ES-I3 (cell line): ENCODE results near the gene MVP.
"Not testable (repeated sequence)": the region's sequence is repeated elsewhere in the genome, so short reads cannot be mapped to it uniquely, and the experiment has no call there.

Source experiments
- H3K36me3 ChIP-seq: 2 replicates; pipeline ENCODE4 v1.6.1; 2013; ENCODE audit warnings: mild to moderate bottlenecking, low read length, control low read depth, moderate library complexity; ENCODE audit not compliant: insufficient read depth
- H3K4me1 ChIP-seq: 2 replicates; pipeline ENCODE4 v1.6.1; 2013; ENCODE audit warnings: mild to moderate bottlenecking, control low read depth, low read length; ENCODE audit not compliant: insufficient read depth
- H3K9ac ChIP-seq: 2 replicates; pipeline ENCODE4 v1.6.1; 2013; ENCODE audit warnings: low read depth, mild to moderate bottlenecking, low read length, moderate library complexity
- H3K9me3 ChIP-seq: 2 replicates; pipeline ENCODE4 v1.6.1; 2013; ENCODE audit warnings: mild to moderate bottlenecking, low read length, moderate library complexity; ENCODE audit not compliant: control insufficient read depth, insufficient read depth

MVP gene

DNA sequence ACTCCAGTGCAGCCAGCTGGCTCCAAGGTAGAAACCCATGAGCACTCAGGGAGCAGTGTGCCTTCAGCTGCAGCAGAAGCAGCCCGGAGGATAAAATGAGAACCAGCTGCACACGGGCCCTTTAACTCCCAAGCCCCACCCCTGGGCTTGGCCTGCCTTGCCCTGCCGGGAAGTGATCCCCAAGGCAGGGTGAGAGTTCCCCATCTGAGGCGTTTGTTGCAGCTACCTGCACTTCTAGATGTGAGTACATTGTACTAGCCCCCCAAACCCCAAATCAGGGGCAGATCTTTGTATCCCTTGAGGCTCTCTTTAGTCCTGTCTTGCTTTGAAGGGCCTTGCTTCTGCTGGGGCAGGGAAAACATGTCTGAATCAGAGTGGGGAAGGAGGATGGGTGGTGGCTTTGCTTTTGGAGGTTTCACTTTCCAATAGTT lies at the start of gene MVP:
MVP (plus strand) TSS at position 192 of the 431 bp plus-strand sequence. CDS start 10,088 bp downstream, outside the sequence.
- Histone ChIP-seq H3K9ac (peak within 1 kb of the TSS; percentile 19; the same call in 1 of the 2 replicates), H3K4me1 (peaks cover 27% of the 10 kb centered on the region; the same call in 1 of the 2 replicates), H3K36me3 (0 out of 2 replicates have a peak, but pooled peaks cover 7% of the 10 kb centered on the region), H3K9me3 (no peaks in the 10 kb centered on the region)

DNA sequence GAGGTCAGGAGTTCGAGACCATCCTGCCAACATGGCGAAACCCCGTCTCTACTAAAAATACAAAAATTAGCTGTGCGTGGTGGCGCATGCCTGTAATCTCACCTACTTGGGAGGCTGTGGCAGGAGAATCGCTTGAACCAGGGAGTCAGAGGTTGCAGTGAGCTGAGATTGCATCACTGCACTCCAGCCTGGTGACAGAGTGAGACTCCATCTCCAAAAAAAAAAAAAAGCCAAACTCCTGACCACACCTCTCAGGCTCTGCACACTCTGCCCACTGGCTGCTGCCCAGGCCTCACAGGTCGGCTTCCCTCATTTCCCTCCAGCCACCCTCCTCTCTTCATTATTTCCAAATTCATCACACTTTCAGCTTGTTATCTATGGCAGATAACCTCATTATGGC lies 47.9 kb upstream of the MVP start:
- not testable (repeated sequence) for H3K9me3 ChIP-seq, H3K4me1 ChIP-seq, H3K36me3 ChIP-seq

DNA sequence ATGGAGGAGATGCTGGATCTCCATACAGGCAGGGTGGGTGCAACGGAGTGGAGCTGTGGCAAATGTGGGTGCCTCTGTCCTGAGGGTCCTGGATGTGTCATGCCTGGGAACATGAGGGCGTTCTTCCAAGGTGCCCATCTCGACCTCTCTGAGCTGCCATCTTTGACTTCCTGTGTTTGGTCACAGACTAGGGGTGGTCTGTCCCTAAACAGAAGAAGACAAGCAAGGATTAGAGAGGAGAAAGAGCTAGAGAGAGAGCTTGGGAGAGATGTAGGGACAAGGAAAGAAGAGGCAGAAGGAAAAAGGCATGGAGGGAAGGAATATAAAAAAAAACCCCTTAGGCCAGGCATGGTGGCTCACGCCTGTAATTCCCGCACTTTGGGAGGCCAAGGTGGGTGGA lies 45.5 kb upstream of the MVP start:
- Histone ChIP-seq H3K4me1 (peaks cover 5% of the 10 kb centered on the region; the same call in 1 of the 2 replicates), H3K9ac (no peak overlapping the region), H3K36me3 (no peaks in the 10 kb centered on the region), H3K9me3 (no peaks in the 10 kb centered on the region)

More for the DNA sequence above, 47.9 kb upstream of the MVP start:
- not testable (repeated sequence) for H3K9ac ChIP-seq

DNA sequence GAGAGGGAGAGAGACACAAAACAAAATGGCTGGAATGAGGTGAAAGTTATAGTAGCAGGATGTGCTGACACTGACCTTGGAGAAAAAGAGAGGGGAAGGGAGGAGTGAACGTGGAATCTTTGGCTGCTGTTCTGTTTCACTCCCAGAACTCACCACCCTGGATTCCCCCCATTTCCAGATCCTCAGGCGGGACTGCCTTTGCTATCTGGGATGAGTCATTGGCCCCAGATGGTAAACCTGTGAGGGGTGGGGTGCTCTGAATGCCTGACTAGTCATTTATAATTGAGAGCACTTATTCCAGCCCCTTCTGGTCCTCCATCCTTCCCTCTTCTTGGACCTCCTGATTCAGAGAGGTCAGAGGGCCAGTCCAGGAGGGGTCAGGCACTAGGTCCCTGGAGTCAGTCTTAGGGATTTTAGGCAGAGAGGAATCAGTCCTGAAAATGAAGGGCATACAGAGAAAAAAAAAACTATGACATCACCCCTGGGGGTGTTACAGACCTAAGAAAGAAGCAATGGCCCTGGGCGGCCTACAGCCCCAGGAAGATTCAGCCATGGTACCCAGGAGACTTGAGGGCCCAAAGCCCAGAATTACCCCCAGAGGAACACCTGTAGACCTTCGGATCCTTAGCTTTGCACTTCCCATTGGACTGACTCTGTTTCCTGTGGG lies 44.4 kb upstream of the MVP start:
- Histone ChIP-seq H3K9ac (no peak overlapping the region), H3K4me1 (peaks cover 5% of the 10 kb centered on the region; the same call in 1 of the 2 replicates), H3K9me3 (no peaks in the 10 kb centered on the region), H3K36me3 (no peaks in the 10 kb centered on the region)

DNA sequence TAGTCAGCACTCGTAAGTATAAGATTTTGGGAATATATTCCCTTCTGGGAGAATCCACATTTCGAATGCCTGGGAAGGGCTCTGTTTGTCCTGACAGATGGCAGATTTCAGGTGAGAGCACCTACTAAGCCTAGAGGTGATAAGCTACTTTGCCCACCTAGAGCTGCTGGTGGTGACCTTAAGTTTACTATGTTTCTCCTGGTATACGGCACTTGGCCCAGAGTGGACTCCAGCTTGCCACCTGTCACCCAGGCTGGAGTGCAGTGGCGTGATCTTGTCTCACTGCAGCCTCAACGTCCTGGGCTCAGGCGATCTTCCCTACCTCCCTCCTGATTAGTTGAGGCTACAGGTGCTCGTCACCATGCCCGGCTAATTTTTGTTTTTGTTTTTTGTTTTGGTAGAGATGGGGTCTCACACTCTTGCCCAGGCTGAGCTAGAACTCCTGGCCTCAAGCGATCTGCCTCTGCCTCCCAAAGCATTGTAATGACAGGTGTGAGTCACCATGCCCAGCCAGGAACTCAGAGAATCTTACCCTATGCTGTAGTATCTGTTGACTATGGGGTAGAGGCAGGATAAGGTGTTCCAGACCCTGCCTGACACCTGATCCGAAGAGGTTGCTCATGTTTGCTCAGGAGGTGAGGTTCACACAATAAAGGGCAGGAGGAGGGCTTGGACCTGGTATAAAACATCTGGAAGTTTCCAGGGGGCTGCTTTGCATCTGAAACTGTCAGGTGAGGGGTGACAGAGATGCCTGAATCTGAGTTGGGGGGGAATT lies 42.5 kb upstream of the MVP start, which contains the start of gene ZG16:
ZG16 (plus strand) TSS at position 681 of the 775 bp plus-strand sequence. CDS start 1,011 bp downstream, outside the sequence.
- no peaks in the 10 kb centered on the region for H3K36me3 ChIP-seq
- no peaks in the 10 kb centered on the region for H3K9me3 ChIP-seq
- no peak within 1 kb of the TSS for H3K9ac ChIP-seq
- H3K4me1 ChIP-seq: peaks cover 5% of the 10 kb centered on the region; the same call in 1 of the 2 replicates

DNA sequence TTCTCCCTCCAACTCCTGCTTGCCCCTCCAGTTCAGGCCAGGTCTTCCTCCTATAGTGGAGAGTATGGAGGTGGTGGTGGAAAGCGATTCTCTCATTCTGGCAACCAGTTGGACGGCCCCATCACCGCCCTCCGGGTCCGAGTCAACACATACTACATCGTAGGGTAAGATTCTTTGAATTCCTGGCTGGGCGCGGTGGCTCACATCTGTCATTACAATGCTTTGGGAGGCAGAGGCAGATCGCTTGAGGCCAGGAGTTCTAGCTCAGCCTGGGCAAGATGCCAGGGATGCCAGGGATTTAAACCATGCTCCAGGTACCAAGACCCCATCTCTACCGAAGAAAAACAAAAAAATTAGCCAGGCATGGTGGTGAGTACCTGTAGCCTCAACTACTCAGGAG lies 40.8 kb upstream of the MVP start:
- Histone ChIP-seq H3K4me1 (peaks cover 5% of the 10 kb centered on the region; the same call in 1 of the 2 replicates), H3K9ac (no peak overlapping the region), H3K36me3 (no peaks in the 10 kb centered on the region), H3K9me3 (no peaks in the 10 kb centered on the region)

DNA sequence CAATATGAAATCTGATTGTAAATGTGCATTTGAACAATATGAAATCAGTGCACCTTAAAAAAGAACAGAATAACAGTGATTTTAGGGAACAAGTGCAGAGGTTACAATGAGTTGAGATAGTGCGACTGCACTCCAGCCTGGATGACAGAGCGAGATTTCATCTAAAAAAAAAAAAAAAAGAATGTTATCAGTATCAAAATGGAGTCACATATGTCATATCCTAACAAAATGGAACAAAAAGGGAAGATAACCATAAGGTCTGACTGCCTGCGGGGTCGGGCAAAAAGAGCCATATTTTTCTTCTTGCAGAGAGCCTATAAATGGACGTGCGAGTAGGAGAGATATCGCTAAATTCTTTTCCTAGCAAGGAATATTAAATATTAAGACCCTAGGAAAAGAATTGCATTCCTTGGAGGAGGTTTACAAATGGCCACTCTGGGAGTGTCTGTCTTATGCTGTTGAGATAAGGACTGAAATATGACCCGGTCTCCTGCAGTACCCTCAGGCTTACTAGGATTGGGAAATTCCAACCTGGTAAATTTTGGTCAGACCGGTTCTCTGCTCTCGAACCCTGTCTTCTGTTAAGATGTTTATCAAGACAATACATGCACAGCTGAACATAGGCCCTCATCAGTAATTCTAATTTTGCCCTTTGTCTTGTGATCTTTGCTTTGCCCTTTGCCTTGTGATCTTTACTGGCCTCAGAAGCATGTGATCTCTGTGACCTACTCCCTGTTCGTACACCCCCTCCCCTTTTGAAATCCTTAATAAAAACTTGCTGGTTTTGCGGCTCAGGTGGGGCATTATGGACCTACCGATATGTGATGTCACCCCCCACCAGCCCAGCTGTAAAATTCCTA lies 36.9 kb upstream of the MVP start:
- H3K36me3 ChIP-seq, H3K9ac ChIP-seq, H3K9me3 ChIP-seq, H3K4me1 ChIP-seq: not testable (repeated sequence)

DNA sequence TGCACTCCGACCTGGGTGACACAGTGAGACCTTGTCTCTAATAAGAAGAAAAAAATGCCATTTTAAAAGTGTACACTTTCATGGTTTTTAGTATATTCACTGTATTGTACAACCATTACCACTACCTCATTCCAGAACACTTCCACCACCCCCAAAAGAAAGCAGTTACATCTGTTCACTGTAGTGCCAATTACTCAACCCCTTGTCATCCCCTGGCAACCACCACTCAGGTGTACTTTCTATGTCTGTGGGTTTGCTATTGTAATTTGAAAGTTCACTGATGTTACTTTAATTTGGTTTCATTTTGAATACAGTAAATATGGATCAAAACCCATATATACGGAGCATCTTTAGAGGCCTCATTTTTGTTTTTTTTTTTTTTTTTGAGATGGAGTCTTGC lies 36.1 kb upstream of the MVP start:
- Histone ChIP-seq H3K9ac (no peak overlapping the region), H3K4me1 (no peaks in the 10 kb centered on the region), H3K9me3 (no peaks in the 10 kb centered on the region), H3K36me3 (no peaks in the 10 kb centered on the region)

DNA sequence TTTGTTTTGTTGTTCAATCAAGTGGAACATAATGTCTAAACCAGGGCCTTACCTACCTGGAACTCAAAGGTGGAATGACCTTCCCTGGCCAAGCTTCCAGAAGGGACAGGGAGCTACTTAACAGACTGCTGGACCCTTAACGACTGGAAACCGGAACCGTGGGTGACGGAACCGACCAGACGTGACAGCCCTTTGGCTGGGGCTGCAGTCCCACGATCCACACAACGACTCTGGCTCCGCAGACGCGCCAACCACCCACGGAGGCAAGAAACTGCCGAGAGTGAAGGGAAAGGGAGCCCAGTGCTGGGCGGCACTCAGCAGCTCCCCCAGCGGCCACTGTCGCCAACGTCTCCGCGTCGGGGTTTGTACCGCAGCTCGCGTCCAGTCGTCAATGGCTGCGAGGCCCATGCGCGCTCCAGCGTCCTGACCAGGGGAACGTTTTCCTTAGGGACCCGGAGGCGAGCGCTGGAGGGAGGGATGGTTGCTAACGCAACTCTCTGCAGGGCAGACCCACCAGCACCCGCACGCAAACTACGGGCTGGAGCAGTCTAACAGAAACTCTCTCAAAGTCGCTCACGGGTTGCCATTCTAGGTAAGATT lies 35.3 kb upstream of the MVP start:
- Histone ChIP-seq H3K9ac (peak overlapping the region; percentile 47; the same call in 1 of the 2 replicates), H3K9me3 (no peaks in the 10 kb centered on the region), H3K36me3 (no peaks in the 10 kb centered on the region), H3K4me1 (no peaks in the 10 kb centered on the region)

DNA sequence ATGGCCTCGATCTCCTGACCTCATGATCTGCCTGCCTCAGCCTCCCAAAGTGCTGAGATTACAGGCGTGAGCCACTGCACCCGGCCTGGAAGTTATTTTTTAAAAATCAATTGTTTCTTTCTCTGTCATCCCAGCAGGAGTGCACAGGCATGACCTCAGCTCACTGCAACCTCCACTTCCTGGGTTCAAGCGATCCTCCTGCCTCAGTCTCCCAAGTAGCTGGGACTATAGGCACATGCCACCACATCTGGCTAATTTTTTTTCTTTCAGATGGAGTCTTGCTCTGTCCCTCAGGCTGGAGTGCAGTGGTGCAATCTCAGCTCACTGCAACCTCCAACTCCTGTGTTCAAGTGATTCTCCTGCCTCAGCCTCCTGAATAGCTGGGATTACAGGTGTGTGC lies 33.1 kb upstream of the MVP start:
- H3K9ac ChIP-seq, H3K9me3 ChIP-seq, H3K4me1 ChIP-seq, H3K36me3 ChIP-seq: not testable (repeated sequence)

DNA sequence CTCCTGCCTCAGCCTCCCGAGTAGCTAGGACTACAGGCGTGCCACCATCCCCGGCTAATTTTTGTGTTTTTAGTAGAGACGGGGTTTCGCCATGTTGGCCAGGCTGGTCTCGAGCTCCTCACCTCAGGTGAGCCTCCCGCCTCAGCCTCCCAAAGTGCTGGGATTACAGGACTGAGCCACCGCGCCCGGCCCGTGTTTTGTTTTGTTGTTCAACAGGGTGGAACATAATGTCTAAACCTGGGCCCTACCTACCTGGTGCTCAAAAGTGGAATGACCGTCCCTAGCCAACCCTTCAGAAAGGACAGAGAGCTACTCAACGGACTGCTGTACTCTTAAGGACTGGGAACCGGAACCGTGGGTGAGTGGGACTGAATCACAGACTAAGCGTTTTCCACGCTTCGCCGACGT lies 30.5 kb upstream of the MVP start:
- Histone ChIP-seq H3K36me3 (no peaks in the 10 kb centered on the region; the same call in 1 of the 2 replicates), H3K9ac (peak overlapping the region; percentile 79), H3K4me1 (peaks cover 8% of the 10 kb centered on the region), H3K9me3 (no peaks in the 10 kb centered on the region)

DNA sequence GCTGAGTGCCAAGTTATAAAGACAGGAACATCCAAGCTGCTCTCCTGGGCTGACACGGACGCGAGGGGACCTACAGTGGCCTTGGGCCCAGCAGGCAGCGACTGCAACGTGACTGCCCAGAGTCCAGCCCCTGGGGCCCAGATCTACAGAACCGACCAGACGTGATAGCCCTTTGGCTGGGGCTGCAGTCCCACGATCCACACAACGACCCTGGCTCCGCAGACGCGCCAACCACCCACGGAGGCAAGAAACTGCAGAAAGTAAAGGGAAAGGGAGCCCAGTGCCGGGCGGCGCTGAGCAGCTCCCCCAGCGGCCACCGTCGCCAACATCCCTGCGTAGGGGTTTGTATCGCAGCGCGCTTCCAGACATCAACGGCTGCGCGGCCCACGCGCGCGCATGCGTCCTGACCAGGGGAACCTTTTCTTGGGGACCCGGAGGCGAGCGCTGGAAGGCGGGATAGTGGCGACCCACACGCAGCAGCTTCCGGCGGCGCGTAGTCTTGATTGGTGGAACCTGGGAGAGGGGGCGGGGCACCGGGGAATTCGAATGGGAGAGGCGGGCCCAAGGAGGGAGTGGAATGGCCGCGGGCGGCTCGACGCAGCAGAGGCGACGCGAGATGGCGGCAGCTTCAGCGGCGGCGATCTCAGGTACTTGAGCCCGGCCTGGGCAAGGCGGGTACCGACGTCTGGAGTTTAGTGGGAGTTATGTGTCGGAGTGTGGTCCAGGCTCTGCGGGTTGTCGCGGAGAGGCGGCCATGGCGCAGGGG lies 29.9 kb upstream of the MVP start, which contains the start of gene KIF22:
KIF22 (plus strand) TSS at position 569 of the 766 bp plus-strand sequence; CDS start at position 578, 9 bp downstream.
- H3K9ac ChIP-seq: peak within 1 kb of the TSS; percentile 95
- peaks cover 8% of the 10 kb centered on the region for H3K4me1 ChIP-seq
- H3K9me3 ChIP-seq: no peaks in the 10 kb centered on the region
- H3K36me3 ChIP-seq: no peaks in the 10 kb centered on the region; the same call in 1 of the 2 replicates
